WERI-Rb-1 (cell line): Measurements from ENCODE around the gene SARS2.

Experiments
- DNase-seq: peaks from one replicate; pipeline ENCODE4 v3.0.0-alpha.2; 2020
- H3K27ac ChIP-seq: fragments of 250-450 bp; sonication (Bioruptor Pico); 2 replicates; pipeline ENCODE4 v1.5.1; 2020; ENCODE audit warnings: mild to moderate bottlenecking, moderate library complexity
- H3K27me3 ChIP-seq: fragments of 250-450 bp; sonication (Bioruptor Pico); 2 replicates; pipeline ENCODE4 v1.5.1; 2021; ENCODE audit warnings: mild to moderate bottlenecking, low read depth, moderate library complexity; ENCODE audit not compliant: insufficient read depth, severe bottlenecking
- H3K36me3 ChIP-seq: fragments of 250-450 bp; sonication (Bioruptor Pico); 2 replicates; pipeline ENCODE4 v1.5.1; 2020; ENCODE audit warnings: mild to moderate bottlenecking, moderate library complexity
- H3K4me3 ChIP-seq: 2 replicates; pipeline ENCODE4 v1.5.1; 2011; ENCODE audit warnings: low read depth, mild to moderate bottlenecking, control low read depth, low read length
- H3K9me3 ChIP-seq: fragments of 250-450 bp; sonication (Bioruptor Pico); 2 replicates; pipeline ENCODE4 v1.5.1; 2021; ENCODE audit warnings: mild to moderate bottlenecking, moderate library complexity; ENCODE audit not compliant: severe bottlenecking
- CTCF ChIP-seq: IDR thresholded peaks from 2 replicates; pipeline ENCODE4 v1.5.1; 2011; ENCODE audit warnings: low read depth, mild to moderate bottlenecking, control low read depth, inconsistent platforms, low read length

Gene SARS2

GRCh38 chr19:38869836-38870607 is 60.5 kb downstream of the SARS2 start:
- H3K36me3 ChIP-seq: no peaks in the 10 kb centered on the region
- H3K4me3 ChIP-seq: no peak overlapping the region
- H3K9me3 ChIP-seq: no peaks in the 10 kb centered on the region
- no peaks in the 10 kb centered on the region for H3K27me3 ChIP-seq
- no peak for DNase-seq
- no peak for TF ChIP-seq CTCF
- no peak overlapping the region for H3K27ac ChIP-seq

GRCh38 chr19:38869160-38869835 is 61.3 kb downstream of the SARS2 start:
- Histone ChIP-seq H3K9me3 (no peaks in the 10 kb centered on the region), H3K27ac (no peak overlapping the region), H3K4me3 (no peak overlapping the region), H3K36me3 (no peaks in the 10 kb centered on the region), H3K27me3 (no peaks in the 10 kb centered on the region)
- TF ChIP-seq CTCF: no peak
- no peak for DNase-seq

GRCh38 chr19:38868551-38868950 is 62.0 kb downstream of the SARS2 start:
- TF ChIP-seq CTCF: no peak
- no peaks in the 10 kb centered on the region for H3K27me3 ChIP-seq
- no peak overlapping the region for H3K27ac ChIP-seq
- H3K9me3 ChIP-seq: no peaks in the 10 kb centered on the region
- H3K4me3 ChIP-seq: no peak overlapping the region
- no peak for DNase-seq
- H3K36me3 ChIP-seq: no peaks in the 10 kb centered on the region

GRCh38 chr19:38867171-38867780 is 63.3 kb downstream of the SARS2 start:
- TF ChIP-seq CTCF: no peak
- no peak overlapping the region for H3K4me3 ChIP-seq
- H3K9me3 ChIP-seq: no peaks in the 10 kb centered on the region
- H3K27ac ChIP-seq: no peak overlapping the region
- no peaks in the 10 kb centered on the region for H3K27me3 ChIP-seq
- H3K36me3 ChIP-seq: no peaks in the 10 kb centered on the region
- no peak for DNase-seq
